ENCODE data around the gene KDM4B.
"Not testable (repeated sequence)": the region's sequence is repeated elsewhere in the genome, so short reads cannot be mapped to it uniquely, and the experiment has no call there.

Gene KDM4B

DNA sequence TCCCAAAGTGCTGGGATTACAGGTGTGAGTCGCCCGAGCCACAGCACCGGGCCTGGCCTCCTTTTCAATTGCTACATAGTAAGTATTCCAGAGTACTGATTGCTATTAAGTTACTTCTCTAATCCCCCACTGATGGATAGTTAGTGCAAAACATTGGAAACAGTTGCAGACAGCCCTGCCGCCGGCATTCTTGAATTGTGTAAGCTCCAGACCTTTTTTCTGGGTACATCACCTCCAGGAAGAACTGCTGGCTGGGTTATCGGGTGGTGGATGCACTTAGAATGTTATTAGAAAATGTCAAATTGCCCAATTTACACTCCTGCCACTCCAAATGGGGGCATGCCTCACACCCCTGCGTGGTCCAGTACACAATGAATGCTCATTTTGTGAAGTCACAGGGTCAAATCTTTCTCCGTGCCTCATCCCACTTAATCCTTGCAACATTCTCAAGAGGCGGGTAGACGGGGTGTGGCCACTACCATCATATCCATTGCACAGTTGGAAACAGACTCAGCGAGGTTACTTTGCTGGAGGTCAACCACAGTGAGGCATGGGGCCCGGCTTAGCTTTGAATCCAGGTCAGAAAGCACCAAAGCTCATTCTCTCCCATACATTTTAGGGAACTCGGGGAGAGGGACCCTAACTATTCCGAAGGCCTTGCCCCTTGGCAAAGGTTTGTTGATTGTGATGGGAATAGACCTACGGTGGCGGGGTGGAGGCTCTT is 1.0 kb upstream of the KDM4B start:
- no peak for DNase-seq (ENCODE audit: low read depth)

- no peak for DNase-seq (ENCODE audit: low read depth)
These were observed 419 bp downstream of the KDM4B start for GRCh38 chr19:4969292-4969771.

DNA sequence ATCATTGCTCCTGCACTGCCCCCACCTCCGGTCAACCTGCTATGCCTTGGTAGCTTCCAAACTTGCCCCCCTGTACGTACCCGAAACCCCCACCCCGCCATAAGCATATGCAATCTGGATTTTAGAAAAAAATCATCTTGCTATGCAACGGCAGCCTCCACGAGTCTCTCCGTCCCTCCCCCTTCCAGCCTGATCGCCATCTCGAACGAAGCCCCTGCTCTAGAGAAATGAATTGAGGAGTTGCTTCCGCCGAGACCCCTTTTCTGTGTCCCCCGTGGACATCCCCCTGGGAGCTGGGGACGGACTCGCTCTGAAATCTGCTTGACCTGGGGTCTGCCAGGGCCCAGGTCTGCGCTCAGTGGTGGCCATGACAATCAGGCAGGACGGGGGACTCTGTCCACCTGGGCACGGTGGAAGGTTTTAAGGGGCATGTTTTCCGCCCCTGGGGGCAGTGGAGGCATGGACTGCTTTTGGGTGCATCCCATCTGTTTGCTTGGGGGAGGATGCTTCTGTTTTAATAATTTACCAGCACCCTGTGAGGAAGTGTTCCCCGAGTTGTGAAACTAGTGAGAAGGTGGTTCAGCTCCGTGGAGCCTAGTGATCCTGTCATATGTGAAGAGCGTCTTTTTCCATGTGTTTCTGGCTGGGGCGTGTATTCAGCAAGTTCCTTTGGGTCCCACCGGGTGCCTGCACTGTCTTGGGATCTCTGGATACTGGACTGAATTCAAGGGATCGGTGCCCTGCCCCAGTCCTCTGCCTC is 1.0 kb downstream of the KDM4B start:
- DNase-seq (ENCODE audit: low read depth): no peak

- DNase-seq (ENCODE audit: low read depth): no peak
These were observed 1.9 kb downstream of the KDM4B start for GRCh38 chr19:4970558-4971423.

GRCh38 chr19:4971424-4971793 is 2.5 kb downstream of the KDM4B start:
- no peak for DNase-seq (ENCODE audit: low read depth)

- no peak for DNase-seq (ENCODE audit: low read depth)
These were observed 3.0 kb downstream of the KDM4B start for GRCh38 chr19:4971816-4972495.

GRCh38 chr19:4972509-4973230 is 3.8 kb downstream of the KDM4B start:
- DNase-seq (ENCODE audit: low read depth): no peak

- no peak for DNase-seq (ENCODE audit: low read depth)
These were observed 6.1 kb downstream of the KDM4B start for GRCh38 chr19:4974880-4975469.

GRCh38 chr19:4975601-4976000 is 6.7 kb downstream of the KDM4B start:
- not testable (repeated sequence) for DNase-seq (ENCODE audit: low read depth)

GRCh38 chr19:4976401-4977298 is 7.7 kb downstream of the KDM4B start:
- no peak for DNase-seq (ENCODE audit: low read depth)

GRCh38 chr19:4977299-4978174 is 8.6 kb downstream of the KDM4B start:
- DNase-seq (ENCODE audit: low read depth): no peak

GRCh38 chr19:4979211-4979807 is 10.4 kb downstream of the KDM4B start:
- DNase-seq (ENCODE audit: low read depth): no peak

DNA sequence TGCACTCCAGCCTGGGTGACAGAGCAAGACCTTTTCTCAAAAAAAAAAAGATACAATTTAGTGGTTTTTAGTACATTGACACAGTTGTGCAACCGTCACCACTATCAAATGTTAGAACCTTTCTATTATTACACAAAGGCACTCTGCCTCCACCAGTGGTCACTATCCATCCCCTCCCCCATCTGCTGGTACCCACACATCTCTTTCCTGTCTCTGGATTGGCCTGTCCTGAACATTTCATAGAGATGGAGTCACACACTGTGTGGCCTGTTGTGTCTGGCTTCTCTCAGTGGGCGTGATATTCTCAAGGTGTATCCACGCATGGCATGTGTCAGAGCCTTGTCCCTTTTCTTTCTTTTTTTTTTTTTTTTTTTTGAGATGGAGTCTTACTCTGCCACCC is 11.2 kb downstream of the KDM4B start:
- DNase-seq (ENCODE audit: low read depth): no peak

- DNase-seq (ENCODE audit: low read depth): no peak
These were observed 12.1 kb downstream of the KDM4B start for GRCh38 chr19:4980838-4981680.

- DNase-seq (ENCODE audit: low read depth): no peak
These were observed 12.7 kb downstream of the KDM4B start for GRCh38 chr19:4981681-4981958.

- DNase-seq (ENCODE audit: low read depth): no peak
These were observed 14.6 kb downstream of the KDM4B start for GRCh38 chr19:4983346-4984105.

- no peak for DNase-seq (ENCODE audit: low read depth)
These were observed 15.1 kb downstream of the KDM4B start for GRCh38 chr19:4984106-4984380.
